ENCODE data around the gene TBCE. TPM values are rescaled to one million over a fixed set of nuclear protein-coding genes. Genes with fewer than 3 reads are reported as not detected.

The TBCE gene
- total RNA-seq: 16.9 and 24.1 TPM in 2 replicates

GRCh38 chr1:235367000-235367908 lies at the start of gene TBCE:
TSS of gene TBCE (plus strand) at chr1:235367427. CDS start at chr1:235380050, 12,623 bp downstream.

DNA sequence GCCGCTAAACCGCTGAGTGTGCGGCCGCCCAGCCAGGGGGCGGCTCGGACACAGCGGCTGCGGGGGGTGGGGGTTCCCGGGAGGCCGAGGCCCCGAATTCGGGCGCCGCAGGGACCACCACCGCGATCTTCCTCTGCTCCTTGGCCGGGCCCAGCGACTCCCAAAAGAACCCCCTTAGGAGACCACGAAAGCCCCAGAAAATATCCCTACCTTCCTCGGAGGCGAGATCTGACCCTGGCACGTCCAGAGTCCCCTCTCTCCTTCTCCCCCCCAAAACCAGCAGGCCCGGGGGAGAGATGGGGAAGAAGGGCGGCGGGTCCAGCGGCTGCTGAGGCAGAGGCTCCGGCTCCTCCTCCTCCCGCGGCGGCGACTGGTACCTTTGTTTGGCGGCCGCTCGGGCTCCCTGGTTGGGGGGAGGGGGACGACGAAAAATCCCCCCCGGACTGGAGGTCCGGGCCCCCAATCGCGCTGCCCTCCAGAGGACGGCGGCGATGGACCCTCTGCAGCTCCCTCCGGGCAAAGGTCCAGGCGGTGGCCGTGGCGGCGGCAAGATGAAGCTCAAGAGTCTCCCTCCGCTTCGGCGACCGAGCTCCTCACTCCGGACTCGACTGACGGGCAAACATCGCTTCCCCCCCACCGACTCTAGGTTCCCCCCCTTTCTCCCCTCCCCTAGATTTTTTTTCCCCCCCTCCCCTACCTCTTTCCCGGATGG lies 39.5 kb upstream of the TBCE start, which contains the start of gene ARID4B:
Gene ARID4B (minus strand): TSS at position 621 of the 712 bp plus-strand sequence. CDS start 1,260 bp downstream, outside the sequence.

GRCh38 chr1:235328271-235329138 lies 38.7 kb upstream of the TBCE start, which contains the start of gene GGPS1:
TSS of gene GGPS1 (plus strand) at chr1:235328570. CDS start at chr1:235335265, 6,695 bp downstream.

Other genes starting within 250 kb of the TBCE start
- gene TOMM20, start 238.6 kb upstream of the TBCE start, total RNA-seq: 49.0 and 79.1 TPM in 2 replicates
- gene RBM34, start 206.2 kb upstream of the TBCE start, total RNA-seq: 45.8 and 61.9 TPM in 2 replicates
- 32.2 and 44.8 TPM in 2 replicates for gene ARID4B, start 39.2 kb upstream of the TBCE start, total RNA-seq
- 22.4 and 27.0 TPM in 2 replicates for gene GGPS1, start 38.9 kb upstream of the TBCE start, total RNA-seq
- 27.6 and 48.3 TPM in 2 replicates for gene B3GALNT2, start 137.0 kb downstream of the TBCE start, total RNA-seq